Activated CD4-positive, alpha-beta T cell treated with anti-CD3 and anti-CD28 coated beads, Interleukin-2, amount 10 ng/mL, durations not matched to agents 24 days and 14 days (primary cell): Measurements from ENCODE around the gene SLC2A13. TPM values are rescaled to one million over a fixed set of nuclear protein-coding genes. Genes with fewer than 3 reads are reported as not detected.

ENCODE experiments used
- DNase-seq: peaks from one replicate; pipeline ENCODE4 v3.0.0; 2022
- H3K27ac Mint-ChIP-seq: one replicate; pipeline ENCODE4 v1.8.0; 2022; ENCODE audit warnings: mild to moderate bottlenecking, mixed read lengths
- H3K27me3 Mint-ChIP-seq: one replicate; pipeline ENCODE4 v1.8.0; 2022; ENCODE audit warnings: mixed read lengths
- H3K36me3 Mint-ChIP-seq: one replicate; pipeline ENCODE4 v1.8.0; 2022; ENCODE audit warnings: low read depth, mild to moderate bottlenecking, mixed read lengths
- H3K4me1 Mint-ChIP-seq: one replicate; pipeline ENCODE4 v1.8.0; 2021; ENCODE audit warnings: mixed read lengths
- H3K4me3 Mint-ChIP-seq: one replicate; pipeline ENCODE4 v1.8.0; 2022; ENCODE audit warnings: mild to moderate bottlenecking, moderate library complexity, mixed read lengths
- H3K9me3 Mint-ChIP-seq: one replicate; pipeline ENCODE4 v1.8.0; 2021; ENCODE audit warnings: mixed read lengths
- intact Hi-C: fragments of 100-400 bp; cut with micrococcal nuclease; formaldehyde crosslinking; loops from one replicate; pipeline ENCODE4 v1.15.1; 2023
- total RNA-seq: library from RNA; stranded (reverse); gene quantifications from 2 replicates; pipeline ENCODE4 v1.2.3, GENCODE V29; 2022

The SLC2A13 gene
- total RNA-seq, 1 donor from 2014 or later: 3.1 TPM

GRCh38 chr12:40123496-40123895, 17.6 kb upstream of the SLC2A13 start:
- no peak overlapping the region for H3K27ac Mint-ChIP-seq
- no peaks in the 10 kb centered on the region for H3K36me3 Mint-ChIP-seq
- intact Hi-C loops: no loop called here
- peaks cover 32% of the 10 kb centered on the region for H3K27me3 Mint-ChIP-seq
- H3K4me1 Mint-ChIP-seq: no peaks in the 10 kb centered on the region
- H3K4me3 Mint-ChIP-seq: no peak overlapping the region
- no peak for DNase-seq
- H3K9me3 Mint-ChIP-seq: peaks cover 10% of the 10 kb centered on the region

GRCh38 chr12:40122842-40123241, 17.0 kb upstream of the SLC2A13 start:
- no peak overlapping the region for H3K27ac Mint-ChIP-seq
- peaks cover 2% of the 10 kb centered on the region for H3K4me1 Mint-ChIP-seq
- no peak overlapping the region for H3K4me3 Mint-ChIP-seq
- intact Hi-C loops: no loop called here
- H3K9me3 Mint-ChIP-seq: peaks cover 10% of the 10 kb centered on the region
- H3K36me3 Mint-ChIP-seq: no peaks in the 10 kb centered on the region
- DNase-seq: no peak
- H3K27me3 Mint-ChIP-seq: peaks cover 28% of the 10 kb centered on the region

GRCh38 chr12:40117818-40118217, 11.9 kb upstream of the SLC2A13 start:
- Mint-ChIP-seq H3K4me3 (no peak overlapping the region), H3K27me3 (peaks cover 23% of the 10 kb centered on the region), H3K36me3 (no peaks in the 10 kb centered on the region), H3K27ac (peak overlapping the region; percentile 20), H3K9me3 (peaks cover 14% of the 10 kb centered on the region), H3K4me1 (peaks cover 6% of the 10 kb centered on the region)
- no peak for DNase-seq
- intact Hi-C loops: loop anchor here (1.0 to 2.0 kb wide), 2 partner anchors 19 to 51 kb away; no protein-coding TSS in a partner anchor

- H3K27me3 Mint-ChIP-seq: peaks cover 23% of the 10 kb centered on the region
- no peak overlapping the region for H3K4me3 Mint-ChIP-seq
- H3K9me3 Mint-ChIP-seq: peaks cover 9% of the 10 kb centered on the region
- no peaks in the 10 kb centered on the region for H3K36me3 Mint-ChIP-seq
- peak overlapping the region; percentile 6 for H3K27ac Mint-ChIP-seq
- no peak for DNase-seq
- intact Hi-C loops: no loop called here
- H3K4me1 Mint-ChIP-seq: peaks cover 17% of the 10 kb centered on the region
Measured at GRCh38 chr12:40110586-40110985, 4.7 kb upstream of the SLC2A13 start.

DNA sequence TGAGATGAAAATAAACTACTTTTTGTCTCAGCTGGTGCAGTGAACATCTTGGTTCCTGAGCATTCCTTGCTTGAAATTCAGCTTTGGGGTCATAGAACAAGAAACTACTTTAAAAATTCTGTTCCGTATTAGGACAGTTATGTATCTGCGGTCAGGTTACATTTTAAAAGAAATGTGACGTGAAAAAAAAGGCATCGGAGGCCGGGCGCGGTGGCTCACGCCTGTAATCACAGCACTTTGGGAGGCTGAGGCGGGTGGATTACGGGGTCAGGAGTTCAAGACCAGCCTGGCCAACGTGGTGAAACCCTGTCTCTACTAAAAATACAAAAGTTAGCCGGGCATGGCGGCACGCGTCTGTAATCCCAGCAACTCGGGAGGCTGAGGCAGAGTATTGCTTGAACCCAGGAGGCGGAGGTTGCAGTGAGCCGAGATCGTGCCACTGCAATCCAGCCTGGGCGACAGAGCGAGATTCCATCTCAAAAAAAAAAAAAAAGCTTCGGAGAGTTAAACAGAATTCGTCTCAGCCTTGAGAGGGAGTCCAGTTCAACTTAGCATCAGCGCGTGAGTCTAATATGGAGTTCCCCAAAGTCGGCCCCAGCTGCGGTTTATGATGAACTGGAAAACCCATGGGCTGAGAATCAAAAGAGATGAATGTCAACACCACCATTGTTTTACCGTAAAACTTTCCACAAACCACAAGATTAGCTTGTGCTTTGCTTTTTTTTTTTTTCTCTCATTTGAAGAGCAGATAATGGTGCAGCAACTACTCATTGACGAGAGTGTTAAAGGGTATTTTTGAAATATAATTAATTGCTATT, 2.1 kb upstream of the SLC2A13 start:
- peak overlapping the region; percentile 63 for H3K4me3 Mint-ChIP-seq
- peaks cover 35% of the 10 kb centered on the region for H3K27me3 Mint-ChIP-seq
- peaks cover 31% of the 10 kb centered on the region for H3K4me1 Mint-ChIP-seq

DNA sequence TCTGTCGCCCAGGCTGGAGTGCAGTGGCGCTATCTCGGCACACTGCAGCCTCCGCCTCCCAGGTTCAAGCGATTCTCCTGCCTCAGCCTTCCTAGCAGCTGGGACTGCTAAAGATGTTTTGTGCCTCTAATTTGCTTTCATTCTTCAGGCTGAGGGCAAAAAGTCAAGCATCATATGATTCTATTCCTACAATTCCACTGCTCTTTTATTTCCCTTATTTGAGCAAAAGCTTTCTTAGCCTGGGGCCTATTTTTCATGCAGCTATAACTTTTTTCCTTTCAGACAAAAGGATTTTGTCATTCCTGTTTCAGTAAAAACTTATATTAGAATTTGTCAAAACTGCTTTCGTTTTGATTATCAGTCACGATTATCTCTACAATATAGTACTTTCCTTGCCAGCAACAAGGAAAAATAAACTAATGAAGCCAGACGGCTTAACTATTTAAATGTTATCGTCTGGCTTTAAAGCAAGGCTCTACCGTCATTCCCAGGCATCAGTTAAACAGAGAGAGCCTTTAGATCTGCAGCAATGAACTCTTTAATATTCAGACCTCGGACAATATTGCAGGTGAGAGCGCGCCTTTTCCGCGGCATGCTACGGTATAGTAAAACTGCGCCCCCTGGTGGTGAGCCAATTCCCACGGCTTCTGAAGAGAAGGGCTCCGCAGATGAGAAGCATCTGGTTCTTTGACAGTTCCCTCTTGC, 1.4 kb upstream of the SLC2A13 start:
- H3K9me3 Mint-ChIP-seq: no peaks in the 10 kb centered on the region
- no peaks in the 10 kb centered on the region for H3K36me3 Mint-ChIP-seq
- peak overlapping the region; percentile 63 for H3K4me3 Mint-ChIP-seq
- intact Hi-C loops: loop anchor here (1.0 to 10.0 kb wide), 8 partner anchors 40 to 1202 kb away; partner anchors contain the start of genes CPNE8 and KIF21A
- peak; percentile 95 for DNase-seq
- H3K27ac Mint-ChIP-seq: no peak overlapping the region
- H3K27me3 Mint-ChIP-seq: peaks cover 30% of the 10 kb centered on the region
- H3K4me1 Mint-ChIP-seq: peaks cover 31% of the 10 kb centered on the region

More for the DNA sequence above, 2.1 kb upstream of the SLC2A13 start:
- peaks cover 6% of the 10 kb centered on the region for H3K9me3 Mint-ChIP-seq
- peak overlapping the region; percentile 30 for H3K27ac Mint-ChIP-seq
- no peaks in the 10 kb centered on the region for H3K36me3 Mint-ChIP-seq
- intact Hi-C loops: loop anchor here (1.0 to 10.0 kb wide), 8 partner anchors 39 to 1203 kb away; partner anchors contain the start of genes CPNE8 and KIF21A
- DNase-seq: no peak

DNA sequence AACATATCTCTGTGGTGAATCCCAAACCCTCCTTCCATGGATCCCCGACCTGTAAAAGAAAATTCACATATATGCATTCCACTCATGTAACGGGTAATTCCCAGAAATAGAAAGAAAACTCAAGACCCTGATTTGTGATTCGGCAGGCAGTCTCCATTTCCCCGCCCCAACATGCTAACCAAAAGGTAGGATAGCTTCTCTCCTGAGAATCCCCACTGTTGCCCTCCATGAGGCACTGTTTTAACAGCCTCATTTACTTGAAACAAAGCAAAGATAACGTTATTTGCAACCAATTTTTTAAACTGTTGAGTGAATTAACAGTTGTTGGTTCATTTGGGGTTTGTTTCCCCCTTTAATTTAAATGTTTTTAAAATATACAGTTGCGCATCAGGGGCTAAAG, 774 bp upstream of the SLC2A13 start:
- Mint-ChIP-seq H3K9me3 (no peaks in the 10 kb centered on the region), H3K36me3 (no peaks in the 10 kb centered on the region), H3K27me3 (peaks cover 34% of the 10 kb centered on the region), H3K4me3 (peak overlapping the region; percentile 51), H3K27ac (peak overlapping the region; percentile 34), H3K4me1 (peaks cover 31% of the 10 kb centered on the region)
- intact Hi-C loops: loop anchor here (1.0 to 10.0 kb wide), 8 partner anchors 41 to 1202 kb away; partner anchors contain the start of genes CPNE8 and KIF21A
- peak; percentile 55 for DNase-seq

GRCh38 chr12:40106202-40106533, 287 bp upstream of the SLC2A13 start:
- Mint-ChIP-seq H3K27ac (peak overlapping the region; percentile 6), H3K9me3 (no peaks in the 10 kb centered on the region), H3K27me3 (peaks cover 36% of the 10 kb centered on the region), H3K4me1 (peaks cover 31% of the 10 kb centered on the region), H3K4me3 (peak overlapping the region; percentile 51), H3K36me3 (no peaks in the 10 kb centered on the region)
- DNase-seq: no peak
- intact Hi-C loops: loop anchor here (2.0 to 10.0 kb wide), 6 partner anchors 41 to 1201 kb away; partner anchors contain the start of genes CPNE8 and KIF21A

DNA sequence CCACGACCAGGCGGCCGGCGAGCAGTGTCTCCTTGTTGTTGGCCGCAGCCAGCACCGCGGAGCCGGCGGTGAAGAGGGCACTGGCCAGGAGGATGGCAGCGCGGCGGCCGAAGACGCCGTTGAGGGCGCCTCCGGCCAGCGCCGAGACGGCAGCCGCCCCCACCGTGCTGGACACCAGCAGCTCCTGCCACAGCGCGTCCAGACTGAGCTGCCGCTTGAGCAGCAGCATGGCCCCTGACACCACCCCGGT, 691 bp downstream of the SLC2A13 start:
- no peak for DNase-seq
- no peaks in the 10 kb centered on the region for H3K9me3 Mint-ChIP-seq
- peaks cover 31% of the 10 kb centered on the region for H3K4me1 Mint-ChIP-seq
- H3K27me3 Mint-ChIP-seq: peaks cover 34% of the 10 kb centered on the region
- intact Hi-C loops: loop anchor here (5.0 to 10.0 kb wide), 5 partner anchors 42 to 1200 kb away; partner anchors contain the start of genes CPNE8 and KIF21A
- H3K4me3 Mint-ChIP-seq: peak overlapping the region; percentile 76
- H3K27ac Mint-ChIP-seq: no peak overlapping the region
- H3K36me3 Mint-ChIP-seq: no peaks in the 10 kb centered on the region

GRCh38 chr12:40104461-40105264, 1.2 kb downstream of the SLC2A13 start:
- Mint-ChIP-seq H3K9me3 (no peaks in the 10 kb centered on the region), H3K4me1 (peaks cover 31% of the 10 kb centered on the region), H3K4me3 (peak overlapping the region; percentile 76), H3K27me3 (peaks cover 33% of the 10 kb centered on the region), H3K27ac (no peak overlapping the region), H3K36me3 (no peaks in the 10 kb centered on the region)
- intact Hi-C loops: loop anchor here (5.0 to 10.0 kb wide), 5 partner anchors 43 to 1200 kb away; partner anchors contain the start of genes CPNE8 and KIF21A
- no peak for DNase-seq

GRCh38 chr12:40103043-40103442, 2.8 kb downstream of the SLC2A13 start:
- Mint-ChIP-seq H3K36me3 (no peaks in the 10 kb centered on the region), H3K9me3 (no peaks in the 10 kb centered on the region), H3K4me1 (peaks cover 29% of the 10 kb centered on the region), H3K27ac (no peak overlapping the region), H3K27me3 (peaks cover 22% of the 10 kb centered on the region), H3K4me3 (no peak overlapping the region)
- no peak for DNase-seq
- intact Hi-C loops: loop anchor here (10.0 kb wide), 2 partner anchors 518 to 1198 kb away; partner anchors contain the start of gene CPNE8

- intact Hi-C loops: loop anchor here (10.0 kb wide), 2 partner anchors 517 to 1197 kb away; partner anchors contain the start of gene CPNE8
- H3K9me3 Mint-ChIP-seq: no peaks in the 10 kb centered on the region
- no peak for DNase-seq
- peaks cover 22% of the 10 kb centered on the region for H3K27me3 Mint-ChIP-seq
- H3K4me3 Mint-ChIP-seq: no peak overlapping the region
- no peak overlapping the region for H3K27ac Mint-ChIP-seq
- H3K4me1 Mint-ChIP-seq: peaks cover 20% of the 10 kb centered on the region
- H3K36me3 Mint-ChIP-seq: no peaks in the 10 kb centered on the region
Measured at GRCh38 chr12:40101747-40102146, 4.1 kb downstream of the SLC2A13 start.

DNA sequence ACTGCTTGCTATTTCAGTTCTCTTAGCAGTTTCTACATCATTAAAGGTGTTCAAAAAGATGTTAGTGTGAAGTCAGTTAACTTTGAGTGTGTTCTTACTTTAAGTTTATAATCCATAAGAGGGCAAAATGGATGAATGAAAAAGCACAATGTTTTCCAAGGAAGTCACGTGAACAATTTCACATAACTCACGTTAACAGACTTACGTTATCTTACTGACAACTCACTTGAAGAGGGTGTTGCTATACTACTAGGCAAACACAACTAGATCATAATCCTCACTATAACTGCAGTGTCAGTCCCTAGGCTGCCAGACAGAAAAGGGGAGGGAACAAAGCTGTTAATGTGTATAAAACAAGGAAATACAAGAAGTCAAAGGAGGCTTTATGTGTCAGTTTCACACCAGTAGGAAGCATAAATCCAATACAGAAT, 6.4 kb downstream of the SLC2A13 start:
- intact Hi-C loops: no loop called here
- peaks cover 11% of the 10 kb centered on the region for H3K4me1 Mint-ChIP-seq
- no peak overlapping the region for H3K4me3 Mint-ChIP-seq
- no peaks in the 10 kb centered on the region for H3K36me3 Mint-ChIP-seq
- H3K27ac Mint-ChIP-seq: no peak overlapping the region
- peaks cover 19% of the 10 kb centered on the region for H3K27me3 Mint-ChIP-seq
- no peaks in the 10 kb centered on the region for H3K9me3 Mint-ChIP-seq
- no peak for DNase-seq
